Body of pancreas (tissue), 4 donors: ENCODE measurements around the gene RNF130. TPM values are rescaled to one million over a fixed set of nuclear protein-coding genes. Genes with fewer than 3 reads are reported as not detected.
A peak's percentile ranks its signal among the peaks of the same experiment; 100 is the strongest.

Experiments used
- ATAC-seq: fragments of 150-250 bp; one replicate; pipeline ENCODE4 v1.9.1; 2016
- DNase-seq, 4 donors: peaks; one replicate each; pipeline ENCODE4 v3.0.0-alpha.2; 2019
- H3K27ac ChIP-seq, 4 donors: fragments of 200-600 bp; sonication (generic); 1 replicate in 3 of 4; 2 replicates in 1 of 4; pipeline versions ENCODE4 v1.5.1 to v1.6.1; 2016 to 2019; ENCODE audit warnings: mild to moderate bottlenecking in 1 of 4, mixed read lengths in 1 of 4, moderate library complexity in 1 of 4
- H3K27me3 ChIP-seq, 2 donors: fragments of 200-600 bp; sonication (generic); one replicate each; pipeline ENCODE4 v1.6.0; 2016; ENCODE audit warnings: mild to moderate bottlenecking in 1 of 2
- H3K36me3 ChIP-seq, 2 donors: fragments of 200-600 bp; sonication (generic); replicated peaks in 1 of 2; 2 replicates each; pipeline ENCODE4 v1.5.1; 2016; ENCODE audit warnings: low read depth in 2 of 2; ENCODE audit not compliant: insufficient read depth in 1 of 2
- H3K4me1 ChIP-seq: fragments of 200-600 bp; sonication (generic); one replicate; pipeline ENCODE4 v1.6.0; 2016
- H3K4me3 ChIP-seq, 2 donors: fragments of 200-600 bp; sonication (generic); 1 replicate in 1 of 2; 2 replicates in 1 of 2; pipeline ENCODE4 v1.5.1; 2016 to 2019
- H3K9me3 ChIP-seq, 3 donors: fragments of 200-600 bp; sonication (generic); 1 replicate in 2 of 3; 2 replicates in 1 of 3; pipeline ENCODE4 v1.5.1; 2016
- CTCF ChIP-seq, 7 experiments: fragments of 450-650 bp in 4 of 7; fragments of 200-600 bp in 3 of 7; sonication (generic) in 3 of 7; IDR thresholded peaks; one replicate each; pipeline ENCODE4 v1.5.1; 2016 to 2019; ENCODE audit warnings: antibody characterized with exemption in 7 of 7
- POLR2A ChIP-seq, 3 donors: fragments of 450-650 bp; IDR thresholded peaks; one replicate each; pipeline ENCODE4 v1.6.1; 2016; ENCODE audit warnings: antibody characterized with exemption in 3 of 3, mild to moderate bottlenecking in 2 of 3
- WGBS, 2 donors: methylation state at CpG; one replicate each; pipeline ENCODE4 v1.1.5; 2017; 5-methylcytosine and 5-hydroxymethylcytosine counted together
- intact Hi-C: fragments of 100-400 bp; cut with DNase I; formaldehyde crosslinking; loops from one replicate; pipeline ENCODE4 v1.15.1; 2023
- total RNA-seq, 2 donors: library from RNA; depleted of rRNA; stranded (reverse); fragments of >200 nt; gene quantifications; one replicate each; pipeline ENCODE4 v1.1.0, GENCODE V29; 2016

The RNF130 gene
- total RNA-seq, 2 donors from 2014 or later, result 32.3 to 58.9 TPM

DNA sequence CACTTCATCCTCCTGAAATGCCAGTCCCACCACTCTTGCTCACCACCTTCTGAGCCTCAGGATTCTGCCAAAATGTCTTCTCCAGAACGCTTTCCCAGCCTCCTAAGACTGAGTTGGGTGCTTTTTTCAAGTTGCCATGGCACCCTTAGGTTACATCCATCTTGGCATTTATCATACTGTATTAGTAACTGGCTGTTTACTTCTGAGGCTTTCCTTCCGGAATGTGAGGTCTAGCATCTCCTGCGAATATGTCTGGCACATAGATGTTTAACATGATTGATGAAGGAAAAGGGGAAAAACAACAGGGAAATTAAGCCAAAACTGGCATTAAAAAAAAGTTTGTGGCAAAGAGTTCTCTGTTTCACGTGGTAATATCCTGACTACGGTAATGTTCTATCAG lies 24.9 kb downstream of the RNF130 start:
- intact Hi-C loops, result no loop called here
- WGBS, 2 donors, result 58 to 75% methylated on average over 5 of the region's 5 CpGs
- ATAC-seq (no peak), DNase-seq (no peak)
- Histone ChIP-seq H3K27ac (no peak overlapping the region), H3K36me3 (no peaks in the 10 kb centered on the region), H3K4me1 (peaks cover 44% of the 10 kb centered on the region), H3K27me3 (no peaks in the 10 kb centered on the region), H3K9me3 (no peaks in the 10 kb centered on the region), H3K4me3 (no peak overlapping the region)
- no peak for TF ChIP-seq CTCF (IDR thresholded peaks at IDR 0.05)
- TF ChIP-seq POLR2A (IDR thresholded peaks at IDR 0.05), result no peak

DNA sequence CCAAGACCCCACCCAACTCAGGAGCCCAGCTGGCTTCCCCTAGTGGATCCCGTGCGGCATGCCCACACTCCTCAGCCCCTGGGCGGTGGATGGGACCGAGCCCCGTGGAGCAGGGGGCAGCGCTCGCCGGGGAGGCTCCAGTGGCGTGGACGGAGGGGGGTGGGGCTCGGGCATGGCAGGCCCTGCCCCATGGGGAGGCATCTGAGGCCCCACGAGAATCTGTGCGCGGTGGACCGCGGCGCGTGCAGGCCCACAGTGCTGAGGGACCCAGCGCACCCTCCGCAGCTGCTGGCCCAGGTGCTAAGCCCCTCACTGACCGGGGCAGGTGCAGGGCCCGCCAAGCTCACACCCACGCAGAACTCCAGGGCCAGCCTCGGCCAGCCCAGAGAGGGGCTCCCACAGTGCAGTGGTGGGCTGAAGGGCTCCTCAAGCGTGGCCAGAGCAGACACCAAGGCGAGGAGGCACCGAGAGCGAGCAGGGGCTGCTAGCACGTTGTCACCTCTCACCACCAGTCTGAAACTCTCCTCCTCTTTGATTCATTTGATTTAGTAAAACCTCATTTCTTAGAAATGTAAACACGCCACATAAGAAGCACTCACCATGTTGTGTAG lies 25.6 kb downstream of the RNF130 start:
- intact Hi-C loops, result no loop called here
- Histone ChIP-seq H3K4me3 (no peak overlapping the region), H3K27me3 (no peaks in the 10 kb centered on the region), H3K9me3 (no peaks in the 10 kb centered on the region), H3K4me1 (peaks cover 48% of the 10 kb centered on the region), H3K36me3 (no peaks in the 10 kb centered on the region), H3K27ac (no peak overlapping the region)
- DNase-seq (no peak), ATAC-seq (no peak)
- no peak for TF ChIP-seq POLR2A (IDR thresholded peaks at IDR 0.05)
- TF ChIP-seq CTCF (IDR thresholded peaks at IDR 0.05), result no peak
- WGBS, 2 donors, result 90 to 91% methylated on average over 14 to 17 of the region's 30 CpGs

DNA sequence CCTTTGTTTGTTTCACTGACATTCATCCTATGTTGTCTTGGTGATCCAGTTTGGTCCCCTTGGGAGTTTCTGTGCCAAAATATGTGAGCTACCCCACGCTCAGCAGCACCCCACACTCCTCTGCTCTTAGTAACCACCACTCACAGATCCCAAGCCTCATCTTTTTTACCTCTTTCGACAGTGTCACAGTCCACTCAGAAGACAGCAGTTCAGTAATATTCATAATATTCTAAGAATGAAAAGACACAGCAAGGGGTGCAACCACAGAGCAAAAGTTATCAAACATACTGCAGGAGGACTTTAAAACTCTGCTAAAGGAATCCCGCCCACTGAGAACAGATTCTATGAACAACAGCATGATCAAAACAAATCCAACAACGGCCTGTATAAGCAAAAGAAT lies 28.2 kb downstream of the RNF130 start:
- ATAC-seq, result no peak
- H3K4me3 ChIP-seq, result no peak overlapping the region
- WGBS, 2 donors, result 86 to 93% methylated on average over 4 of the region's 4 CpGs
- peak overlapping the region in 1 of 4 donors; percentile 51 for H3K27ac ChIP-seq
- H3K9me3 ChIP-seq, result no peaks in the 10 kb centered on the region
- H3K36me3 ChIP-seq, result no peaks in the 10 kb centered on the region
- DNase-seq, result no peak
- H3K4me1 ChIP-seq, result peaks cover 38% of the 10 kb centered on the region
- no peaks in the 10 kb centered on the region for H3K27me3 ChIP-seq
- no peak for TF ChIP-seq CTCF (IDR thresholded peaks at IDR 0.05)
- TF ChIP-seq POLR2A (IDR thresholded peaks at IDR 0.05), result no peak
- intact Hi-C loops, result no loop called here

- Histone ChIP-seq H3K4me1 (peaks cover 25% of the 10 kb centered on the region), H3K4me3 (no peak overlapping the region), H3K27ac (peak overlapping the region in 3 of 4 donors; percentile 40 to 51 (median 45)), H3K9me3 (no peaks in the 10 kb centered on the region), H3K27me3 (no peaks in the 10 kb centered on the region), H3K36me3 (no peaks in the 10 kb centered on the region)
- no peak for TF ChIP-seq CTCF (IDR thresholded peaks at IDR 0.05)
- TF ChIP-seq POLR2A (IDR thresholded peaks at IDR 0.05), result peak in 1 of 3 donors; percentile 11
- 74 to 79% methylated on average over 15 of the region's 15 CpGs for WGBS, 2 donors
- ATAC-seq, result peak; percentile 77
- peak; percentile 43 to 66 (median 58) for DNase-seq
- intact Hi-C loops, result no loop called here
These were observed 30.0 kb downstream of the RNF130 start for GRCh38 chr5:180041301-180042274.
